GM23338 (cell line): ENCODE data around the gene RNU5D-1. TPM values are rescaled to one million over a fixed set of nuclear protein-coding genes. Genes with fewer than 3 reads are reported as not detected.

Experiments used
- ATAC-seq: fragments of 200-7000 bp; cut with Tn5 transposase; 3 replicates; pipeline ENCODE4 v1.9.1; 2020
- DNase-seq: peaks from one replicate; pipeline ENCODE4 v3.0.0-alpha.2; 2015; ENCODE audit warnings: low spot score
- H2AFZ ChIP-seq: fragments of 200-600 bp; sonication (generic); 2 replicates; pipeline ENCODE4 v1.8.0; 2016; ENCODE audit warnings: antibody characterized with exemption, mild to moderate bottlenecking, moderate library complexity
- H3F3A ChIP-seq: fragments of 200-600 bp; sonication (generic); replicated peaks from 2 replicates; pipeline ENCODE4 v1.8.0; 2017; ENCODE audit warnings: antibody characterized with exemption, mixed run types, low read depth
- H3K27ac ChIP-seq: fragments of 200-600 bp; sonication (generic); 2 replicates; pipeline ENCODE4 v1.6.1; 2016; ENCODE audit warnings: low read depth
- H3K27me3 ChIP-seq: fragments of 200-600 bp; sonication (generic); 2 replicates; pipeline ENCODE4 v1.8.0; 2016; ENCODE audit warnings: mild to moderate bottlenecking, mixed run types, moderate library complexity; ENCODE audit not compliant: insufficient read depth
- H3K36me3 ChIP-seq: fragments of 200-600 bp; sonication (generic); 2 replicates; pipeline ENCODE4 v1.8.0; 2016; ENCODE audit warnings: mild to moderate bottlenecking; ENCODE audit not compliant: insufficient read depth
- H3K4me1 ChIP-seq: fragments of 200-600 bp; sonication (generic); 2 replicates; pipeline ENCODE4 v1.8.0; 2016; ENCODE audit warnings: mild to moderate bottlenecking, moderate library complexity; ENCODE audit not compliant: insufficient read depth
- H3K4me2 ChIP-seq: fragments of 200-600 bp; sonication (generic); 2 replicates; pipeline ENCODE4 v1.7.1; 2017; ENCODE audit warnings: mixed run types
- H3K4me3 ChIP-seq: fragments of 200-600 bp; sonication (generic); 2 replicates; pipeline ENCODE4 v1.6.1; 2016; ENCODE audit warnings: mixed run types
- H3K79me2 ChIP-seq: fragments of 200-600 bp; sonication (generic); replicated peaks from 2 replicates; pipeline ENCODE4 v1.8.0; 2017; ENCODE audit warnings: mild to moderate bottlenecking; ENCODE audit not compliant: insufficient read depth
- H3K9me2 ChIP-seq: fragments of 200-600 bp; sonication (generic); 2 replicates; pipeline ENCODE4 v1.8.0; 2017; ENCODE audit not compliant: insufficient read depth
- H4K20me1 ChIP-seq: fragments of 200-600 bp; sonication (generic); replicated peaks from 2 replicates; pipeline ENCODE4 v1.8.0; 2017; ENCODE audit warnings: mild to moderate bottlenecking; ENCODE audit not compliant: insufficient read depth
- H3K27ac Mint-ChIP-seq: 2 replicates; pipeline ENCODE4 v1.8.0; 2020; ENCODE audit warnings: inconsistent platforms, mild to moderate bottlenecking, moderate library complexity, mixed read lengths
- H3K27me3 Mint-ChIP-seq: 3 replicates; pipeline ENCODE4 v1.8.0; 2022; ENCODE audit warnings: low read depth, mild to moderate bottlenecking, moderate library complexity, mixed read lengths, inconsistent platforms; ENCODE audit not compliant: insufficient read depth, poor library complexity
- H3K36me3 Mint-ChIP-seq: 3 replicates; pipeline ENCODE4 v1.8.0; 2021; ENCODE audit warnings: low read depth, mild to moderate bottlenecking, inconsistent platforms, moderate library complexity, mixed read lengths
- H3K4me1 Mint-ChIP-seq: 3 replicates; pipeline ENCODE4 v1.8.0; 2020; ENCODE audit warnings: mild to moderate bottlenecking, inconsistent platforms, mixed read lengths
- H3K4me3 Mint-ChIP-seq: 3 replicates; pipeline ENCODE4 v1.8.0; 2021; ENCODE audit warnings: moderate library complexity, mild to moderate bottlenecking, inconsistent platforms, mixed read lengths
- H3K9me3 Mint-ChIP-seq: 3 replicates; pipeline ENCODE4 v1.8.0; 2020; ENCODE audit warnings: moderate library complexity, mild to moderate bottlenecking, inconsistent platforms, mixed read lengths
- ETS1 ChIP-seq: IDR thresholded peaks from 2 replicates; pipeline ENCODE4 v1.6.1; 2016; ENCODE audit warnings: antibody characterized with exemption
- EZH2 ChIP-seq: fragments of 200-600 bp; sonication (generic); IDR thresholded peaks from one replicate; pipeline ENCODE4 v1.8.0; 2017; ENCODE audit warnings: antibody characterized with exemption, mild to moderate bottlenecking, low read depth; ENCODE audit not compliant: unreplicated experiment
- EZH2phosphoT487 ChIP-seq: fragments of 200-600 bp; sonication (generic); IDR thresholded peaks from one replicate; pipeline ENCODE4 v1.8.1; 2018; ENCODE audit warnings: antibody characterized with exemption; ENCODE audit not compliant: unreplicated experiment
- JUNB ChIP-seq: IDR thresholded peaks from one replicate; pipeline ENCODE4 v1.6.1; 2016; ENCODE audit warnings: antibody characterized with exemption; ENCODE audit not compliant: unreplicated experiment
- NANOG ChIP-seq: IDR thresholded peaks from 2 replicates; pipeline ENCODE4 v1.6.1; 2016; ENCODE audit warnings: antibody characterized with exemption, borderline replicate concordance
- POLR2AphosphoS5 ChIP-seq: IDR thresholded peaks from 2 replicates; pipeline ENCODE4 v1.6.1; 2016; ENCODE audit warnings: antibody characterized with exemption, low read depth
- REST ChIP-seq: IDR thresholded peaks from one replicate; pipeline ENCODE4 v1.6.1; 2018; ENCODE audit warnings: antibody characterized with exemption; ENCODE audit not compliant: unreplicated experiment
- STAT1 ChIP-seq: IDR thresholded peaks from one replicate; pipeline ENCODE4 v1.6.1; 2016; ENCODE audit warnings: antibody characterized with exemption; ENCODE audit not compliant: unreplicated experiment
- ZNF114 ChIP-seq: fragments of 250-450 bp; sonication (Bioruptor Pico); IDR thresholded peaks from 2 replicates; pipeline ENCODE4 v1.5.0; 2020; ENCODE audit warnings: mild to moderate bottlenecking, moderate library complexity
- ZNF331 ChIP-seq: fragments of 250-450 bp; sonication (Bioruptor Pico); IDR thresholded peaks from 2 replicates; pipeline ENCODE4 v1.5.0; 2020; ENCODE audit warnings: low read depth, mild to moderate bottlenecking, moderate library complexity
- ZNF462 ChIP-seq: fragments of 250-450 bp; sonication (Bioruptor Pico); IDR thresholded peaks from 2 replicates; pipeline ENCODE4 v1.5.0; 2020; ENCODE audit warnings: mild to moderate bottlenecking, moderate library complexity
- polyA plus RNA-seq: library from polyadenylated mRNA; unstranded; fragments of >200 nt; fragmentation: Nextera tagmentation; extraction: Ambion mirVana; gene quantifications from 2 replicates; pipeline ENCODE4 v1.2.1, GENCODE V29; 2016
- total RNA-seq: library from RNA; depleted of rRNA; stranded (reverse); fragments of >200 nt; shearing (Covaris generic); gene quantifications from 2 replicates; pipeline ENCODE4 v1.2.3, GENCODE V29; 2014

RNU5D-1 gene
- total and polyA plus RNA-seq, 2 experiments from 2014 or later, result not detected

GRCh38 chr1:44717156-44717555, 13.8 kb downstream of the RNU5D-1 start:
- no peak for DNase-seq
- Histone ChIP-seq H3K4me2 (no peak overlapping the region), H3K4me3 (no peak overlapping the region), H3K36me3 (no peaks in the 10 kb centered on the region), H3K4me1 (no peaks in the 10 kb centered on the region), H3F3A (0 out of 2 replicates have a peak, but pooled peaks cover 3% of the 10 kb centered on the region), H3K27me3 (no peaks in the 10 kb centered on the region), H4K20me1 (no peaks in the 10 kb centered on the region), H3K9me2 (no peaks in the 10 kb centered on the region), H3K27ac (no peak overlapping the region), H3K79me2 (no peaks in the 10 kb centered on the region), H2AFZ (no peak overlapping the region)
- no peak for TF ChIP-seq EZH2
- no peak for TF ChIP-seq STAT1
- TF ChIP-seq POLR2AphosphoS5, result no peak
- TF ChIP-seq ZNF331, result no peak
- no peak for TF ChIP-seq EZH2phosphoT487
- TF ChIP-seq ETS1, result no peak
- no peak for TF ChIP-seq REST
- no peak for TF ChIP-seq NANOG
- TF ChIP-seq JUNB, result no peak
- no peak for TF ChIP-seq ZNF462 (CRISPR knock-in tag)
- no peak for TF ChIP-seq ZNF114 (CRISPR knock-in tag)
- no peaks in the 10 kb centered on the region for H3K4me1 Mint-ChIP-seq
- ATAC-seq, result no peak
- no peaks in the 10 kb centered on the region; the same call in 2 of the 3 replicates for H3K9me3 Mint-ChIP-seq
- H3K4me3 Mint-ChIP-seq, result no peak overlapping the region
- H3K27ac Mint-ChIP-seq, result no peak overlapping the region
- peaks cover 10% of the 10 kb centered on the region for H3K27me3 Mint-ChIP-seq
- H3K36me3 Mint-ChIP-seq, result no peaks in the 10 kb centered on the region
